SH-SY5Y (cell line): ENCODE results near the gene IVL.

ENCODE experiments used
- GATA2 ChIP-seq: IDR thresholded peaks from 2 replicates; pipeline ENCODE4 v1.6.1; 2011; ENCODE audit warnings: mild to moderate bottlenecking, low read depth, low read length
- GATA3 ChIP-seq: IDR thresholded peaks from 2 replicates; pipeline ENCODE4 v1.6.1; 2011; ENCODE audit warnings: low read depth, mild to moderate bottlenecking, low read length, moderate library complexity

IVL gene, protein sequence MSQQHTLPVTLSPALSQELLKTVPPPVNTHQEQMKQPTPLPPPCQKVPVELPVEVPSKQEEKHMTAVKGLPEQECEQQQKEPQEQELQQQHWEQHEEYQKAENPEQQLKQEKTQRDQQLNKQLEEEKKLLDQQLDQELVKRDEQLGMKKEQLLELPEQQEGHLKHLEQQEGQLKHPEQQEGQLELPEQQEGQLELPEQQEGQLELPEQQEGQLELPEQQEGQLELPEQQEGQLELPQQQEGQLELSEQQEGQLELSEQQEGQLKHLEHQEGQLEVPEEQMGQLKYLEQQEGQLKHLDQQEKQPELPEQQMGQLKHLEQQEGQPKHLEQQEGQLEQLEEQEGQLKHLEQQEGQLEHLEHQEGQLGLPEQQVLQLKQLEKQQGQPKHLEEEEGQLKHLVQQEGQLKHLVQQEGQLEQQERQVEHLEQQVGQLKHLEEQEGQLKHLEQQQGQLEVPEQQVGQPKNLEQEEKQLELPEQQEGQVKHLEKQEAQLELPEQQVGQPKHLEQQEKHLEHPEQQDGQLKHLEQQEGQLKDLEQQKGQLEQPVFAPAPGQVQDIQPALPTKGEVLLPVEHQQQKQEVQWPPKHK

DNA sequence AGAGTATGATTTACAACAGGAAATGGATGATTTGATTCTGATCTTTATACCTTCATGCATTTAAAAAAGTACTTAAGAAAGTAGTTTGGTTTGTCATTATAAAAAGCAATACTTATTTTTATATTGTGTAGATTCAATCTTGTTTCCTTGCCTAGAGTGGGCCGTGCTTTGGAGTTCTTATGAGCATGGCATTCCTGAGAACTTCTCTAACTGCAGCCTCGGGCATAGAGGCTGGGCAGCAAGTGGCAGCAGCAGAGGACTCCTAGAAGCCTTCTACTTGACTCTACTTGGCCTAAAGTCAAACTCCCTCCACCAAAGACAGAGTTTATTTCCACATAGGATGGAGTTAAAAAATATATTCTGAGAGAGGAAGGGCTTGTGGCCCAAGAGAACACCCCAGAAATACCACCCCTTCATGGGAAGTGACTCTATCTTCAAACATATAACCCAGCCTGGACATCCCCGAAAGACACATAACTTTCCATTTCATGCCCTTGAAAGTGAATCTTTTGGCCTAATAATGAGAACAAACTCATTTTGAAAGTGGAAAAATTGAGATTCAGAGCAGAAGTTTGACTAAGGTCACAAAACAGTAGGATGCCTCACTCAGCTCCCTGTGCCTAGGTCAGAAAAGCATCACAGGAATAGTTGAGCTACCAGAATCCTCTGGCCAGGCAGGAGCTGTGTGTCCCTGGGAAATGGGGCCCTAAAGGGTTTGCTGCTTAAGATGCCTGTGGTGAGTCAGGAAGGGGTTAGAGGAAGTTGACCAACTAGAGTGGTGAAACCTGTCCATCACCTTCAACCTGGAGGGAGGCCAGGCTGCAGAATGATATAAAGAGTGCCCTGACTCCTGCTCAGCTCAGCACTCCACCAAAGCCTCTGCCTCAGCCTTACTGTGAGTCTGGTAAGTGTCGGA is at the start of gene IVL:
TSS of gene IVL (plus strand) at position 861 of the 916 bp plus-strand sequence. CDS start 1,252 bp downstream, outside the sequence.
- TF ChIP-seq GATA3: no peak
- no peak for TF ChIP-seq GATA2

DNA sequence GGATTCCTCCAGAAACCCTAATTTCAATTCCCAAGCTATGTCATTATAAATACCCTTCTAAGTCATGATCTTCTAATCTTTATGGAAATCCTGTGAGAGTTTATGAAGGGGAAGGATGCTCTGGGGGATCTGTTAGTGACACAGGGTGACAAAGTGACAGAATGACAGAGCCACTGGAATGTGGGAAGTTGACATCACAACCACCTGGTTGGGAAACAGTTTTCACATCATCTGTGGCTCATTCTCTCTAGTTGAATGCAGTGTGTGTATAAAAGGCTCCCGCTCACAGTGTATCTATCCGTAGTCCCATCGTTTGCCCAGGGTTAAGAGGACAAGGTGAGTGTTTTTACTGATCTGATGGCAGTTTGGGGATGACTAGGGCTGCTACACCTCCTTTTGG is 48.6 kb upstream of the IVL start, which contains the start of gene LCE7A:
TSS of gene LCE7A (plus strand) at position 301 of the 400 bp plus-strand sequence. CDS start 702 bp downstream, outside the sequence.
- TF ChIP-seq GATA2 (no peak), GATA3 (no peak)

DNA sequence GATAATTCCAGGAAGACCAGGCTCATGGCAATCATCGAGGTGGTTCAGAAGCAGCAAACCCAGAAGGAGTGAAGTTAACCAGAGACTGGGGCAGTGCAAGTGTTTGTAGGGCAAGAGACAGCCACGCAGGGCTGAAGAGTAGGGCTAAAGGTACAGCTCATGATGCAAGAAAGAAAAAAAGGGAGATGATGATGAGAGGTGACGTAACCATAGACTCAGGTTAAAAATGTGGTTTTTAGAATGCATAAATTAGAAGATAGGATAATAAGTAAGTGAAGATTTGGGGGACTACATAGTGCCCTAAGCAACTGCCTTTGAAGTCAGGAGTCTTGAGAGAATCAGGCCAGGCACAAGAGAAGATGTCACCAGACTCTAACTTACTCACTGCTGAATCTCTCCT is 48.2 kb upstream of the IVL start:
- TF ChIP-seq GATA3 (no peak), GATA2 (no peak)

DNA sequence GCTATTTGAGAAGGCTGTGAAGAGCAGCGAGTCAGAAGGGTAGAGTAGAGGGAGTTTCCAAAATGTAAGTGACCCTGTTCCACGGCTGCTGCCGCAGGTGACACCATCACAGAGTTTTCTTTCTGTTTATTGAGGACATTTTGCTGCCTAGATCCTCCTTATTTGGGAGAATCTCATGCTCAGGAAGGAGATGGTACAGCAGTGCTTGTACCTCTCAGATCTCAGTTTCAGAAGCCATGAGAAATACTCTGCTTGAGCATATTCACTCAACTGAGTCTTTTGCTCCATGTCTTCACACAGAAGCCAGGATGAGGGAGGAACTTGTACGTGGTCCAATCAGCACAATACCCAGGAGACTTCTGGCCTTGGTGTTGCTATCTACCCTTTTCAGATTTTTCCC is 47.0 kb upstream of the IVL start:
- TF ChIP-seq GATA2: no peak
- no peak for TF ChIP-seq GATA3

DNA sequence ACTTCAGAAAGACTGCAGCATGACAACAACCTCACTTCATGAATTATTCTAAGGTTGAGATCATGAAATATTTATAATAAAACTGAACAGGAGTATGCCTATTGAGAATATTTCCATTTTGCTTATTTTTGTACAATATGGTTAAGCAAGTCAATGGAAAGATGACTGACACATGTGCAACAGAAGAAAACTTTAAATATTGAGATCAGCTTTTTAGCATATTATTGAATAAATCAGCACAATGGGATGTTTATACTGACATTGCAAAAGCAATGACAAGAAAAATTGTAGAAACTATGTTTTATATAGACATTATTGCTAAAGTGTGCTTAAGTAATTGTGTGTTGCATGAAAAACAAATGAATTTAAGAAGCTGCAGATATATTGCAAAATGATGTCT is 43.9 kb upstream of the IVL start:
- TF ChIP-seq GATA2 (no peak), GATA3 (no peak)

DNA sequence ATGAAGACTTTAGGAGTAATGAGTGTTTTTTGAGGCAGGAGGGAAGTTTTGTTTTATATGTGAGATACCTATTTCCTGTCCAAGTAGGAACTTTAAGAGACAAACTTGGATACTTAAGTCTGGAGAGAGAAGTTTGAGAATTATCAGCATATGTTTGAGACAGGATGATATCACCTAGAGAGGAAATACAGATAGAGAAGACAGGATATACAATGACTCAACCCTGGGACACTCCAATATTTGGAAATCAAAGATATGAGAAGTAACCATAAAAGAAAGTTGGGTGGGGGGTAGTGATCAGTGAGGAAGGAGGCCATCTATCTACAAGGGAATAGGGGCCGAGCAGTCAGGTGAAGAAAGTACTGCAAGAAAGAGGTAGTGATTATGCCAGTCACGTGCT is 42.0 kb upstream of the IVL start:
- TF ChIP-seq GATA2: no peak
- TF ChIP-seq GATA3: no peak

DNA sequence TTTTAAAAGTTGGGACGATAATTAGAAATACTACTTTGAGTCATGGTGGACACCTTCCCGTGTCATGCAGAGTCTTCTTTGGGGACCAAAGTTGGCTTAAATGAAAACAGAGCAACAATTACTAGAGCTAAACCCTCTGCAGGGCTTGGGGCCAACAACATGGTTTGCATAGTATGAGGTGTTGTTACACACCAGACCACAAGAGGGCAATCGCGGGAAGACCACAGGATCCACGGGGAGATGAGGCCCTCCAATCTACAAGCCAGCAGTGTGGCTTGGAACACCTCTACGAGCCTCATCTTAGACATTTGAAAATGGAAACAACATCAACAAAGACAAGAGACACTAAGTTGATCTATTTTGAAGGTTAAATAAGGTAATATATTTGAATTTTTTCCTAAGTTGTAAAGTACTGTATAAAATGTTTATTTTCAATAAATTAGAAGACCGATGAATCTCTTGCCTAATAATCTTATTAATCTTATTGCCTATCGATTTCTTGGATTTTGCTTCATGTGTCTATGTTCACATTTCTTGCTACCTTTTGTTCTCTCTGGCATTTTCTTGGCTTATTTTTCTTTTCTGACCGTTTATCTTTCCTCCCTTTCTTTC is 38.4 kb upstream of the IVL start:
- TF ChIP-seq GATA2 (no peak), GATA3 (no peak)

DNA sequence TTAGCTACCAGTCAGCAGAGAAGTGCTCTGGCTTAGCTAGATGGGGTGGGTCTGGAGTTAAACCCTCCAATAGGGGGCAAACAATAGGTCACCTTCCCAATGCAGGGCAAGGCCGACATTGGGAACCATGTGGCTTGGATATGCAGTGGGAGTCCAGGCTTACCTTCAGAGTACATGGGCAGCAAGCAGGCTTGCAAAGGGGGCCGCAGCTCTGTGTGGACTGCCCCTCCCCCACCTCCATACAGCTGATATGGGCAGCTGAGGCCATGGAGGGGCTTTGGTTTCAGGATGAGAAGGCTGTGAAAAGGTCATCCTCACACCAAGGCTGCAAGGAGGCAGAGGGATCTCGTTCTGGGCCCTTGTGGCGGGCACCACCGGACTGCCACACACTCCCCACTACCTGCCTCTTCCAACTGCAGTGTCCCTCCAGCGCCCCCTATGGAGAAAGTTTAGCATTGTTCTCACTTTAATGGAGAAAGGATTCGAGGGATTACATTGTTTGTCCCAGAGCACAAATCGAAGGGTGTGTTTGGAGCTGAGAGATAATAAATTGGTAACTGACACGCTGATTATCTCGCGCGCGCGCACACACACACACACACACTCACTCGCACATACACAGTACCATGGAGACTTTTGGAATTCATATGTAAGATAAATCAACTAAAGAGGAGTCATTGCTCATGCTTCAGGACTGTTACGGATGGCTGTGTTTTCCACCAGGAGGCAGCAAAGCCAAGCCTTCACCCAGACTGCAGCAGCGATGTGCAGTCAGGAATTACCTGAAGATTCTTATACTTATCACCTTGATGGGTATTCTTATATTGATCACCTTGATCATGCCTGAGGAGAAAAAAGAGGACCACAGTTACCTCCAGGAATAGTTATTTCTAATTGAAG is 37.3 kb upstream of the IVL start:
- TF ChIP-seq GATA3 (no peak), GATA2 (no peak)

GRCh38 chr1:152871731-152872126 is 36.6 kb upstream of the IVL start:
- TF ChIP-seq GATA3: no peak
- no peak for TF ChIP-seq GATA2

GRCh38 chr1:152873495-152873894 is 34.9 kb upstream of the IVL start:
- no peak for TF ChIP-seq GATA2
- no peak for TF ChIP-seq GATA3

- TF ChIP-seq GATA3 (no peak), GATA2 (no peak)
Measured at GRCh38 chr1:152876827-152877226, 31.5 kb upstream of the IVL start.

- TF ChIP-seq GATA3: no peak
- TF ChIP-seq GATA2: no peak
Measured at GRCh38 chr1:152878042-152878441, 30.3 kb upstream of the IVL start, which contains the start of gene SMCP. TSS of gene SMCP (plus strand) at chr1:152878322. CDS start at chr1:152884423, 6,101 bp downstream.

- TF ChIP-seq GATA3: no peak
Measured at GRCh38 chr1:152879559-152880198, 28.7 kb upstream of the IVL start.

DNA sequence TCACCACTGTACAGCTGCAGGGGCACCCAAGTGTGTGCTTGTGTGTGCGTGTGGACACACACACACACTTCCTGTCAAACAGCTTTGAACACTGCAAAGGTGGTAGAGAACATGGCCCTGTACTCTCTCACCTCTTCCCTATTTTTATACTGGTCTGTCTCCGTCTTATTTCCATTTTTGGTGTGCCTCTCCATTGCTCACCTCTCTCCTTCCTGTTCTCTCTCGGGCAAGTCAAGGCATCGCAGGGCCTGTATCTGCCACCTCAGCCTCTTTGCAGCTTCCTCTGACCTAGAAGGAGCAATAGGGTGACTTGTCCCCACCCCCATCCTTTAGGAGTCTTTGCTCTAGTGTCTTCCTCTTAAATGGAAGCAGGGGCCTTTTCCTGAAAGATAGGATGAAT is 28.0 kb upstream of the IVL start:
- TF ChIP-seq GATA2 (no peak), GATA3 (no peak)
